Amygdala (tissue), 56 donors: ENCODE data around the gene NTSR1.

Experiments used
- DNase-seq, 56 donors: peaks; one replicate each; lab custom pipeline; 2025; lab: John Stamatoyannopoulos, UW

NTSR1 gene

DNA sequence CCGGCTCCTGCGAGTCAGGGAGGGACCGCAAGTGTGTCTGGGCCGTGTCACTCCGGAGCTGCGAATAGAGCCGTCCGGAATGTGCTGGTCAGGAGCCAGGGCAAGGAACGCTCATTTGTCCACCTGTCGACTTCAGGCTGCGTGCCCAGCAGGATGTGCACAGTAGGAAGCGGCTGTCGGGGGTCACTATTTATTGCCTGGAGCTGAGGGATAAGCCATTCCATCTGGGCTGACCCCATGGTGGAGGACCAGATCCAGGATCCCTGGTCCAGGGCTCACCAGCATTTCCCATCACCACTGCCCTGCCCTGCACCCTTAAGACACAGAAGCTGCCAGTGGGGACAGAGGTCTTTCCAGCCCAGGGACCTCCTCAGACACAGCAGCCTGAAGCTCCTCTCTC, 14.7 kb downstream of the NTSR1 start:
- DNase-seq: no peak

DNA sequence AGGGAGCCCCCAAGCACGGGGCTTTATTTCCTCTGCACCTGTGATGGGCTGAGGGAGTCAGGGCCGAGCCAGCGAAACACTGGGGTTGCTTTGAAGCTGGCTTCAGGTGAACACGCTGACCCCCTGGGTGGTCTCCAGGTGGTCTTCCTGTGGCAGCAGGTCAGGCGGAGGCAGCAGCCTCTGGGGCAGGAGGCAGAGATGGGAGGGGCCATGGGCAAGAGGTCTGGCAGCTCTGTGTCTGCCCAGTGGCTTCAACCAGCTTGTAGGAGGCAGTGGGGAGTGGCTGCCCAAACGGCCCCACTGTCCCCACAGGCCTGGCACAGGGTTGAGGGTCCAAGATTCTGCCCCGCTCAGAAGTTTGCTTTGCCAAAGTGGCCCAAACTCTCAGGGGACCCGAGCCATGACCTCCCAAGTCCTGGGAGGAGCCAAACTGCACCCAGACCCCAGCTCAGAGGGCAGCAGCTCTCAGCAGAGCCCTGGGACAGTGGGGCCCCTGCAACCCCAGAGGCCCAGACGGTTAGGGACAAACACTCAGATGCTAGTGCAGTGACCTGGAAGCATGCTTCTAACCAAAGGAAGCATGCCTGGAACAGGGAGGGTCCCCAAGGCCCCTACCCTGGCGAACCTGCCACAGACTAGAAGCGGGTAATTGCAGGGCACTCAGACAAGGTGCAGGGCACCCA, 15.3 kb downstream of the NTSR1 start:
- no peak for DNase-seq

DNA sequence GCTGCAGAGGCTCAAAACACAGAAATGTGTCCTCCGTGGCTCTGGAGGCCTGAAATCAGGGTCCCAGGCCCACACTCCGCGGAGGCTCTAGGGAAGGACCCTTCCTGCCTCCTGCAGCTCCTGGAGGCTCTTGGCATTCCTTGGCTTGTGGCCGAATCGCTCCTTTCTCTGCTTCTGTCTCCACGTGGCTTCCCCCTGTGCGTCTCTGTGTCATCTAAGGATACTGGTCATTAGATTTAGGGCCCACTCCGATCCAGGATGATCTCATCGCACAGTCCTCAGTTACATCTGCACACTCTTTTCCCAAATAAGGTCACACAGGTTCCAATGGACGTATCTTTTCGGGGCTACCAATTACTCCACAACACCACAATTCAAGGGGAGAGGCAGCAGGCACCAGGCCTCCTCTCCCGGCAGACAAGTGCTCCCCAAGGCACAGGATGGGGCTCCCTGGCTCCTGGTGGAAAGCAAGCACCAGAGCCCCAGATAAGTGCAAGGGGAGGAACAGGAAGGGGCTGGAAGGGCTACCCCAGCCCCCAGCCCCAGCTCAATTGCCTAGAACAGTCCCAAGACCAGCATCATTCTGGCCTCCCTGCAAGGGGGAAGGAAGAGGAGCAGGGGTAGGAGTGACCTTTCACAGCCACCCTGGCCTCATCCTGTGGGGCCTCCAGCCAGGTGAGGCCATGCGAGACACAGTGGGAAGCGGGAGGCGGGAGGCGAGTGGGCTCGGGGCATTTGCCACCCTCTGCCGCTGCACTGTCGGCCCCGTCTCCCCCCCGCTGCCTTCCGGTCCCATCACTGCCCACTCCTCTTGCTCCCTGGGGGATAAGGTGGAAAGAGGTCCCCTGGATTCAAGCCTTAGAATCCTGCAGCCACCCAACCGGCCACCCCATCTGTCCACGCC, 16.3 kb downstream of the NTSR1 start:
- DNase-seq: no peak

GRCh38 chr20:62725596-62726268, 17.1 kb downstream of the NTSR1 start:
- DNase-seq: no peak

GRCh38 chr20:62726276-62726675, 17.6 kb downstream of the NTSR1 start:
- no peak for DNase-seq

- DNase-seq: no peak
Observed at GRCh38 chr20:62726716-62727583, 18.3 kb downstream of the NTSR1 start.

DNA sequence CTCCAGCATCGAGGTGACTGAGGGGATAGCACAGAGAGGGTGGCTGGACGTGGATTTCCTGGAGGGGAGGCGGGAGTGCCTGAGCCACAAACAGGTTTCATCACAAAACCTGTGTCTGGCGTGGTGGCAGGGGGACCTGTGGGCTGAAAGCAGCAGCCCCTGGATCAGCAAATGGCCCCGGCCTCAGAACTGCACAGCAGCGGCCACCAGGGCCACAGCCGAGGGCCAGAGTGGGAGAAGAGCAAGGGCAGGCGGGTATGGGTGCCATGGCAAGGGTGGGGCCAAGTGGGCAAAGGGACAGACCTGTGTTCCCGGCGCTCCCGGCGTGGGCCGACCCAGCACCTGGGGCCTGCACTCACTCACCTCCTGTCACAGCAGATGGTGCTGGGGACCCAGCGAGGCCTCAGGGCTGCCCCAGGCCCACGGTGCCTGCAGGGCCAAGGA, 19.0 kb downstream of the NTSR1 start:
- DNase-seq: no peak

GRCh38 chr20:62728028-62728780, 19.6 kb downstream of the NTSR1 start:
- no peak for DNase-seq

GRCh38 chr20:62728781-62729300, 20.2 kb downstream of the NTSR1 start:
- no peak for DNase-seq

DNA sequence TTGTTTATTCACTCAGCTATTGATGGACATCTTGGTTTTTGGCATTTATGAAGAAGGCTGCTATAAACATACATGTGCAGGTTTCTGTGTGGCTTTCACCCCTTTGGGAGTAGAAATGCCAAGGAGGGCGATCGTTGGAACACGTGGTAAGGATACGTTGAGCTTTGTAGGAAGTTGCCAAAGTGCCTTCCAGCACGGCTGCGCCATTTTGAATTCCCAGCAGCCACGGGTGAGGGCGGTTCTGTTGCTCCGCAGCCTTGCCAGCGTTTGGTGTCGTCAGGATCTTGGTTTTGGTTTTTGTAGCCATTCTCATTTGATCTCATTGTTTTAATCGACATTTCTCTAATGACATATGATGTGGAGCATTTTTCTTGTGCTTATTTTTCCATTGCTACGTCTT, 21.8 kb downstream of the NTSR1 start:
- no peak for DNase-seq

DNA sequence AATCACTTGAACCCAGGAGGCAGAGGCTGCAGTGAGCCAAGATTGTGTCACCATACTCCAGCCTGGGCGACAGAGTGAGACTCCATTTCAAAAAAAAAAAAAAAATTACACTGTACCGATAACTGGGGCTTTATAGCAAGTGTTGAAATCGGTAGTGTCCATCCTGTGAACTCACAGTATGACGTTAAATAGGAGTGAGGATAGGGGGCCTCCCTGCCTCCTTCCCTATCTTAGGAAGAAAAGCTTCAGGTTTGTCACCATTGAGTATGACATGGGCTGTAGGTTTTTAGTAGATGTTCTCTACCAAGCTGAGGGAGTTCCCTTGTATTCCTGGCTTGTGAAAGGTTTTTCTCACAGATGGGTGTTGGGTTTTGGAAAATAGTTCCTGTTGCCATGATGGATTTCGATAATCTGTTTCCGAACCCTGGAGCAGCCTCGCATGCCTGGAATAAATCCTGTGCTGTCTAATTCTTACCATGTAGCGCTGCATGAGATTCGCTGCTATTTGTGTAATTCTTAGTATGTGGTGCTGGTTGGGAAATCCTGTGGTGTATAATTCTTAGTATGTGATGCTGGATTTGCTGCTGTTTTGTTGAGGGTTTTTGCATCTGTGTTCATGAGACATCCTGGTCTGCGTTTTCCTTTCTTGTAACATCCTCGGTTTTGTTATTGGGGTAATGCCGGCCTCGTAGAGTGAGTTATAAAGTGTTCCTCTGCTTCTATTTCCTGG, 23.6 kb downstream of the NTSR1 start:
- DNase-seq: no peak

DNA sequence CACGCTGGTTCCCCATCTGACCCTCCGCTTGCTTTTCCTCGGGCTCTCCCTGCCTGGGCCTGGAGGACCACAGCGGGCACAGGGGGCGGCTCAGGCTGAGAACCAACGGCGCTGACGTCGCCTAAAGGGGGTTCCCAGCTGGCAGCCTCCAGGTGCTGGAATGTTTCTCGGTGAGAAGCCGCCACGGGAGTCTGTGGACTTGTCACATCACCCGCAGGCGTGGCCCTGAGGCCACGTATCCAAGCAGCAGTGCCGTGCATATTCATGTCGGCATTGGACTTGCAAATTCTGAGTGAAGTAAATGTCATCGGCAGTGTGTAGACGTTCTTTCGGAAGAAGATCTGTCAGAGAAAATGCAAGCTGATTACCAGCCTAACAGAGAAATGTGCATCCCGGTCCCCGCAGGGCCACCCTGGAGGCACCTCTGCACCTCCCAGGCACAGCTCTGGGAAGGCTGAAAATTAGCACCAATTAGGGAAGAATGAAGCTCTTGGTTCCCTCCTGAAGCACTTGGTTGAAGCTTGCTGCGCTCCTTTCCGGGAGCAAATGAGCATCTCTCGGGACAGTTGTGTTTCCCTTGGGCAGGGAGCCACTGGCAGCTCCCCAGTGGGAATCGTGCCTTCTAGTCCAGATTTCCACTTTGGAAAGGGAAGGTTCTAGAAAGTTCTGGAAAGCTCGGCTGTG, 24.3 kb downstream of the NTSR1 start:
- no peak for DNase-seq

GRCh38 chr20:62733526-62733842, 24.8 kb downstream of the NTSR1 start:
- DNase-seq: no peak

GRCh38 chr20:62733891-62734290, 25.3 kb downstream of the NTSR1 start:
- DNase-seq: no peak

DNA sequence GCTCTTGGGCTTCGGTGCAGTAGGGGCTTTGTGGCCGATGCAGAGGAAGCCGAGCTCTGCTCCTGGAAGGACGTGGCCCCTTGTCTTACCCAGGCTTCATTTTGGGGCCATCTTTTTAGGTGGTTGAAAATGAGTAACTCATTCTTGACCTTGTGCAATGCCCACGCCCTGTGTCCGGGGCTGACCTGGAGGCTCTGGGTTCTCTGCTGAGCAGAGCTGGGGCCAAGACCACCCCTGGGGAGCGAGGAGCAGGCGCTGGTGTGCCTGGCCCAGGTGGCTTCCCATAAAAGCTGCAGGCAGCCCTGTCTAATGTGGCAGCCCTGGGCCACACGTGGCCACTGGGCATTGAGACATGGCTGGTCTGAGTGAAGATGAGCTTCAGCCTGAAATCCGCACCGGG, 25.7 kb downstream of the NTSR1 start:
- no peak for DNase-seq

DNA sequence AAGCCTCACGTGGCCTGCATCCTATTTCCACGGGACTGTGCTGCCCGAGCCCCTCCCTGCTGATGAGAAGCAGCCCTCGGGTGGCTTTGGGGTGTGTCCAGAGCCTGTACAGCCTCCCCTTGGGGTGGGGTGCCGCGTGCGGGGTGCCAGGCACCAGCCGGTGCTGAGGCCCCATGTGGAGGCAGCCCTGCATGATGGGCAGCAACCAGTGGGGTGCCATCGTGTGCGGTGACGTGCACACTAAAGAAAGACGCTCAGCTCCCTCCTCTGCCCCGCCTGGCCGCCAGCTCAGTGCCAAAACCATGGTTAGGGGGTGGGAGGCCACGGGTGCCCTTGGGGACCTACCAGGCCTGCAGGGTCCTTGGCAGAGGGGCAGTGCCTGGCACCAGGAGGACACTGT, 26.2 kb downstream of the NTSR1 start:
- peak in 1 of 56 donors; percentile 36 for DNase-seq

DNA sequence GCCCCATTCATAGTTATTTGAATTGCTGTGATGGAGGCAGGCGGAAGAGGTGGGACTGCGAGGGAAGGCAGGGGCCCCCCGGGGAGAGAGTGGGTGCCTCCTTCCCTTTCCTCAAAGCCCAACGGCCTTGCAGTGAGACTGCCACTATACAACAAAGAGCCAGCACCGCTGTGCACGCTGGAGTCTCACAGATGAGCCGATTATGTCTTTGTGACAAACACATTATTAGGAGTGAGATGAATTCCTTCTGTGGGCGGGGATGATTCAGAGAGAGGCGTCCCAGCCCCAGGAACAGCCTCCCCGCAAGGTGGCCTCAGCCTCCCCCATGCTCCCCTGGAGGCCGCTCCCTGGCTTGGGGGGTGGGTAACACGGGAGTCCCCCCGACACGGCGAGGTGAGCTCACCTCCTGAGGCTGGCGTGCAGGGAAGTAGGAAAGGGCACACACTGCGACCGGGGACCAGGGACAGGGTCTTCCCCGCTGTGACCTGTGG, 26.7 kb downstream of the NTSR1 start:
- peak in 1 of 56 donors; percentile 31 for DNase-seq

GRCh38 chr20:62736026-62736406, 27.4 kb downstream of the NTSR1 start:
- no peak for DNase-seq
